Pons (tissue), 1 donor: ENCODE results near the gene SBNO1.
A peak's percentile ranks its signal among the peaks of the same experiment; 100 is the strongest.

Experiments
- DNase-seq: peaks from one replicate; pipeline ENCODE4 v3.0.0-alpha.2; 2016; ENCODE audit warnings: low spot score

The SBNO1 gene

GRCh38 chr12:123270214-123271000 is 94.2 kb downstream of the SBNO1 start:
- DNase-seq: peak; percentile 50

- no peak for DNase-seq
Measured at GRCh38 chr12:123269896-123270213, 94.8 kb downstream of the SBNO1 start.

- peak; percentile 93 for DNase-seq
Measured at GRCh38 chr12:123269395-123269892, 95.2 kb downstream of the SBNO1 start.

- no peak for DNase-seq
Measured at GRCh38 chr12:123268850-123269249, 95.8 kb downstream of the SBNO1 start.

- DNase-seq: peak; percentile 79
Measured at GRCh38 chr12:123267991-123268843, 96.4 kb downstream of the SBNO1 start.

GRCh38 chr12:123267335-123267920 is 97.2 kb downstream of the SBNO1 start:
- peak; percentile 26 for DNase-seq

- no peak for DNase-seq
Measured at GRCh38 chr12:123266679-123267277, 97.9 kb downstream of the SBNO1 start.

GRCh38 chr12:123265851-123266678 is 98.6 kb downstream of the SBNO1 start:
- no peak for DNase-seq

- no peak for DNase-seq
Measured at GRCh38 chr12:123264642-123265041, 100.0 kb downstream of the SBNO1 start.

GRCh38 chr12:123263196-123263817 is 101.3 kb downstream of the SBNO1 start:
- DNase-seq: no peak

GRCh38 chr12:123261196-123261595 is 103.5 kb downstream of the SBNO1 start:
- DNase-seq: no peak

- no peak for DNase-seq
Measured at GRCh38 chr12:123260081-123260480, 104.6 kb downstream of the SBNO1 start.

- no peak for DNase-seq
Measured at GRCh38 chr12:123258593-123258992, 106.1 kb downstream of the SBNO1 start.

- no peak for DNase-seq
Measured at GRCh38 chr12:123254853-123255446, 109.7 kb downstream of the SBNO1 start.

- peak; percentile 70 for DNase-seq
Measured at GRCh38 chr12:123253641-123254459, 110.8 kb downstream of the SBNO1 start.

- peak; percentile 44 for DNase-seq
Measured at GRCh38 chr12:123252365-123252764, 112.3 kb downstream of the SBNO1 start.

- no peak for DNase-seq
Measured at GRCh38 chr12:123251403-123252076, 113.1 kb downstream of the SBNO1 start.

GRCh38 chr12:123250471-123251383 is 113.9 kb downstream of the SBNO1 start:
- DNase-seq: no peak
